ENCODE data around the gene INTS11.

The INTS11 gene

GRCh38 chr1:1270813-1271212 is 53.6 kb downstream of the INTS11 start:
- Histone ChIP-seq H3K27me3 (no peaks in the 10 kb centered on the region), H3K36me3 (peaks cover 46% of the 10 kb centered on the region), H3K27ac (no peak overlapping the region), H3K4me3 (ENCODE audit: low read depth in 1 of 2, low read length in 1 of 2) (no peak overlapping the region), H3K4me1 (ENCODE audit: control insufficient read depth in 1 of 2, insufficient read depth in 1 of 2, low read depth in 1 of 2, low read length in 1 of 2) (peaks cover 29% of the 10 kb centered on the region in 2 experiments), H3K9me3 (no peaks in the 10 kb centered on the region)
- no peak for TF ChIP-seq CTCF (IDR thresholded peaks at IDR 0.05)

- no peak overlapping the region for H3K4me3 ChIP-seq (ENCODE audit: low read depth in 1 of 2, low read length in 1 of 2)
- TF ChIP-seq CTCF (IDR thresholded peaks at IDR 0.05), result no peak
- H3K4me1 ChIP-seq (ENCODE audit: control insufficient read depth in 1 of 2, insufficient read depth in 1 of 2, low read depth in 1 of 2, low read length in 1 of 2), result peaks cover 22 to 23% of the 10 kb centered on the region in 2 experiments
- H3K9me3 ChIP-seq, result no peaks in the 10 kb centered on the region
- peaks cover 71% of the 10 kb centered on the region for H3K36me3 ChIP-seq
- no peak overlapping the region for H3K27ac ChIP-seq
- no peaks in the 10 kb centered on the region for H3K27me3 ChIP-seq
These were observed 56.2 kb downstream of the INTS11 start for GRCh38 chr1:1268284-1268682.

- no peak overlapping the region for H3K27ac ChIP-seq
- H3K27me3 ChIP-seq, result no peaks in the 10 kb centered on the region
- no peak overlapping the region for H3K4me3 ChIP-seq (ENCODE audit: low read depth in 1 of 2, low read length in 1 of 2)
- peaks cover 17 to 19% of the 10 kb centered on the region in 2 experiments for H3K4me1 ChIP-seq (ENCODE audit: control insufficient read depth in 1 of 2, insufficient read depth in 1 of 2, low read depth in 1 of 2, low read length in 1 of 2)
- no peak for TF ChIP-seq CTCF (IDR thresholded peaks at IDR 0.05)
- H3K36me3 ChIP-seq, result peaks cover 77% of the 10 kb centered on the region
- H3K9me3 ChIP-seq, result no peaks in the 10 kb centered on the region
These were observed 56.8 kb downstream of the INTS11 start for GRCh38 chr1:1267488-1268283.

- H3K9me3 ChIP-seq, result no peaks in the 10 kb centered on the region
- no peaks in the 10 kb centered on the region for H3K4me1 ChIP-seq (ENCODE audit: control insufficient read depth in 1 of 2, insufficient read depth in 1 of 2, low read depth in 1 of 2, low read length in 1 of 2)
- H3K27ac ChIP-seq, result no peak overlapping the region
- TF ChIP-seq CTCF (IDR thresholded peaks at IDR 0.05), result no peak
- peaks cover 92% of the 10 kb centered on the region for H3K36me3 ChIP-seq
- H3K27me3 ChIP-seq, result no peaks in the 10 kb centered on the region
- H3K4me3 ChIP-seq (ENCODE audit: low read depth in 1 of 2, low read length in 1 of 2), result no peak overlapping the region
These were observed 59.6 kb downstream of the INTS11 start for GRCh38 chr1:1264868-1265272.

- H3K27ac ChIP-seq, result no peak overlapping the region
- no peaks in the 10 kb centered on the region for H3K9me3 ChIP-seq
- TF ChIP-seq CTCF (IDR thresholded peaks at IDR 0.05), result no peak
- no peaks in the 10 kb centered on the region for H3K4me1 ChIP-seq (ENCODE audit: control insufficient read depth in 1 of 2, insufficient read depth in 1 of 2, low read depth in 1 of 2, low read length in 1 of 2)
- no peaks in the 10 kb centered on the region for H3K27me3 ChIP-seq
- peaks cover 95% of the 10 kb centered on the region for H3K36me3 ChIP-seq
- H3K4me3 ChIP-seq (ENCODE audit: low read depth in 1 of 2, low read length in 1 of 2), result no peak overlapping the region
These were observed 60.4 kb downstream of the INTS11 start for GRCh38 chr1:1264026-1264425.

Data from neutrophil (primary cell).